NCI-H526 (cell line): ENCODE data around the gene ACER3.

ENCODE experiments used
- DNase-seq, 2 experiments: peaks; one replicate each; lab custom pipeline; 2025; lab: John Stamatoyannopoulos, UW

ACER3 gene

DNA sequence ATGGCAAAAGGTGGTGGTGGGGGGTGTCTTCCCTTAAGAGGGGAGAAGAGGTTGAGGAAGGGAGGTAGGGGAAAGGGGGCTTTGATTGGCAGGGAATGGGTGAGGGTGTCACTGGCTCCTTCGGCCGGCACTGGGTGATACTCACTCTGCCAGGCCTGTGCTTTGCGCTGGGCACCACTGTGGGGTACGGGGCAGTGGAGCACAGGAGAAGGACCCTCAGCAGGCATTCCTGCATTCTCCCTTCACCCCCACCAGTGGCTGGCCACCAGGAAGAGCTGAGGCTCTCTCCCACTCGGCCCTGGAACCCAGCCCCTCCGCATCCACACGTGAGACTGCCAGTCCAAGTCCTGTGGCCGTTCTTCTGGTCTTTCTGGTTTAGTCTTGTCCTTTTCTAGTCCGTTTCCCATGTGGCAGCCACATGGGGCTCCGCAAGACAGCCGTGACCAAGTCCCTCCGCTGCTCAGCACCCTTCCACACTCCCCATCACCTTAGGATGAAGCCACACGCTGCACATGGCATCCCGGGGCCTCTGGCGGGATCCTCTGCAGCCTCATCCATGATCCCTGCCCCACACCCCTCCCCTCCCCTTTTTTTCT lies 214.0 kb downstream of the ACER3 start:
- DNase-seq, result no peak

DNA sequence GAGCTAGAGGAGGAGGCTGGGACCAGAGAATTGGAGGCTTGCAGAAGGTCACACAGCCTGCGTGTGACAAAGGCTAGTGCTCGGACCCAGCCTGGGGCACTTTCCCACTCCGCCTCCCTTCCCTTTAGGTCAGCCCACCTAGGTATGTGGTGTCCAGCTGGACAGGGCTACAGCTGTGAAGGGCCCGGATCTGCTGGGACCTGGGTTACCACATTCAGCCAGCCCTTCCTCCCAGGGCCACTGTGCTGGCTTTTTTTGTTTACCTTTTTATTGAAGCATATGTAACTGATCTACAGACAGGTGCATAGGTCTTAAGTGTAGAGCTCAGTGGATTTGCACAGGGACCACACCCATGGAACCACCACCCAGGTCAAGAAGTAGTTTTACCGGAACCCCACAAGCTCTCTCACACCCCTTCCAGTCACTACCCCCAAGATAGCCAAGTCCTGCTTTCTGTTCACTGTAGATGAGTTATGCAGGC lies 214.7 kb downstream of the ACER3 start:
- peak; percentile 31 to 67 for DNase-seq
